Stromal cell of bone marrow (primary cell): ENCODE measurements around the gene IL16.
"Not testable (repeated sequence)": the region's sequence is repeated elsewhere in the genome, so short reads cannot be mapped to it uniquely, and the experiment has no call there.

ENCODE experiments used
- DNase-seq: peaks from one replicate; pipeline ENCODE4 v3.0.0-alpha.2; 2012; ENCODE audit warnings: low read depth

The IL16 gene

DNA sequence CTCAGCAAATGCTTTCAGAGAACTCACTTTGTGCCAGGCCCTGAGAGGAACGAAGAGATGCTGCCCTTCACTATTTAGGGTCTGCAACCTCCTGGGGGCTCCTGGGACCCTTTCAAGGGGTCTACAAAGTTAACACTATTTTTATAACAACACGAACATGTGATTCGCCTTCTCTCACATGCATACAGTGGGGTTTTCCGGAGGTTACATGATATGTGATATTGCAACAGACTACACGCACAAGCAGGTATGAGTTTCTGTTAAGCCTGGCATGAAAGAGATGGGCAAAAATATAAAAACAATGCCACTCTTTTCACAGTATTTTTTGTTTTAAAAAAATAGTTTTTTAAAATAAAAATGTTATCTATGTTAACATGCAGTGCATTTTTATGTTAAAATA is 117.0 kb downstream of the IL16 start:
- DNase-seq, result no peak

- no peak for DNase-seq
Observed at GRCh38 chr15:81314378-81314777, 117.7 kb downstream of the IL16 start.

- DNase-seq, result no peak
Observed at GRCh38 chr15:81315452-81316175, 118.9 kb downstream of the IL16 start.

- no peak for DNase-seq
Observed at GRCh38 chr15:81316267-81316666, 119.6 kb downstream of the IL16 start.

DNA sequence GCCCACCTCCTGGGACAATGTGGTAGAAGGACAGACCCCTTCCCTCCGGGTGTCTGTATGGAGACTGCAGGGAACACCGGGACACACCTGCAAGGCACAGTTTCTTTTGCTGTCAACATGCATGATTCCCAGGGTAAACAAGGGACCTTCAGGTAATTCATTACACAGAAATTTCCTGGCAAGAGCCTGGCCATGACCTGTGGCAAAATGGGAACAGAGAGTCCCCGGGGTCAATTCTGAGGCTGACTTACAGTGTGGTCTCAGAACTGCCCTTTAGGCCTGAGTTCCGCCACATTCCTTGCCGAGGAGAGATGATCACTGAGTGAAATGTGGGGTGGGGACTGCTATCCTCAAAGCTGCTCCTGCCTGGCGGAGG is 121.0 kb downstream of the IL16 start:
- DNase-seq, result no peak

DNA sequence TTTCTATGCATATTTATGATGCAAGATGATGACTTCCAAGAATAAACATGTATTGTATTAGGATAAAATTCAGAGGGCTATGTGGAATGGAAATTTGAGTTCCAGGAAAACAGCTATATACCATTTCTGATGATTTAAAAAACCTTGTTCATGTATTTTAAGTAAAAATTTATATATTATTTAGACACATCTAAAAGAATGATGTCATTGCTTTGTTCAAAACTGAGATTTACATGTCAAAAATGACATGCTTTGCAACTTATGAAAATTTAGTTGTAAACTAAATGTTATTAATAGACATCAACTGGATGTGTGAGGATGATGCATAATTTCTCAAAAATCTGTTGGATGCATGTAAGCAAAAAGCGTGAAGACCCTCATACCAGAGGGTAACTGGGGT is 125.0 kb downstream of the IL16 start:
- DNase-seq, result no peak

DNA sequence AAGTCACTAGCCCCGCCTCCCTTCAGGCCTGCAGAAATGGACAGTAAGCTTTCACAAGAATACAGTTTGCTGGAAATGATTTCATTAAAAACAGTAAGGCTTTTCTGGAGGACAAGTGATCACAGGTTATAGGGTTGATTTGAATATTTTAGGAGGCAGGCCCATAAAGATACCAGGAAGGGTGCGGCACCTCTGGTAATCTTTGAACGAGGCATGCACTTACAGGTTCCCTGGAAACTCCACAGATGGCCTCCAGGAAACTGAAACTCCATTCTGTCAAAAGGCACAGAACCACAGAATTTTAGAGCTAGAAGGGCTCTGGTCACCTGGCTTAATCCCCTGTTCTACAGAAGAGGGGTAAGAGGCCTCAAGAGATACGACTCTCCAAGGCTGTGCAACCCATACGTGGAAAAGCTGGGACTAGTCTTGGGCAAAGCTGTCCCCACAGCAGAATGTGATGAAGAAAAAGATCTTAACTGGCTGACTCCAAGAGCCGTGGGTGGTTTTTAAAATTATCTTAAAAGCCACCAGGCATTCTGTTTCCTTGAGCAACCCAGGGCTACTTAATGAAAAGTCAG is 126.1 kb downstream of the IL16 start:
- no peak for DNase-seq

DNA sequence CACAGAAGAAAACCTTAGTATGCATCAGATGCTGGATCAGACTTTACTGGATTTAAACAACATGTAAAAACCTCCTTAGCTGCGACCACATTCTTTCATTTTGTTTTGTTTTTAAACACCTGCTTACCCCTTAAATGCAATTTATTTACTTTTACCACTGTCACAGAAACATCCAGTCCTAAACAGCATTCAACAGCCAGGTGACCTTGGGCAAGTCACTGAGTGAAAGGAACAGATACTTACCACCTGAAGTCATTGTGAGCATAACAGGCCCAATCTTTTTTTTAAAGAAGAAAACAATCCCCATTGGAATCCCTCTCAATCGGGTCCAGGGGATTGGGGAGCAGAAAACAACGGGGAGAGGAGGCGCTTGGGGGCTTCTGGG is 126.9 kb downstream of the IL16 start:
- DNase-seq, result no peak

DNA sequence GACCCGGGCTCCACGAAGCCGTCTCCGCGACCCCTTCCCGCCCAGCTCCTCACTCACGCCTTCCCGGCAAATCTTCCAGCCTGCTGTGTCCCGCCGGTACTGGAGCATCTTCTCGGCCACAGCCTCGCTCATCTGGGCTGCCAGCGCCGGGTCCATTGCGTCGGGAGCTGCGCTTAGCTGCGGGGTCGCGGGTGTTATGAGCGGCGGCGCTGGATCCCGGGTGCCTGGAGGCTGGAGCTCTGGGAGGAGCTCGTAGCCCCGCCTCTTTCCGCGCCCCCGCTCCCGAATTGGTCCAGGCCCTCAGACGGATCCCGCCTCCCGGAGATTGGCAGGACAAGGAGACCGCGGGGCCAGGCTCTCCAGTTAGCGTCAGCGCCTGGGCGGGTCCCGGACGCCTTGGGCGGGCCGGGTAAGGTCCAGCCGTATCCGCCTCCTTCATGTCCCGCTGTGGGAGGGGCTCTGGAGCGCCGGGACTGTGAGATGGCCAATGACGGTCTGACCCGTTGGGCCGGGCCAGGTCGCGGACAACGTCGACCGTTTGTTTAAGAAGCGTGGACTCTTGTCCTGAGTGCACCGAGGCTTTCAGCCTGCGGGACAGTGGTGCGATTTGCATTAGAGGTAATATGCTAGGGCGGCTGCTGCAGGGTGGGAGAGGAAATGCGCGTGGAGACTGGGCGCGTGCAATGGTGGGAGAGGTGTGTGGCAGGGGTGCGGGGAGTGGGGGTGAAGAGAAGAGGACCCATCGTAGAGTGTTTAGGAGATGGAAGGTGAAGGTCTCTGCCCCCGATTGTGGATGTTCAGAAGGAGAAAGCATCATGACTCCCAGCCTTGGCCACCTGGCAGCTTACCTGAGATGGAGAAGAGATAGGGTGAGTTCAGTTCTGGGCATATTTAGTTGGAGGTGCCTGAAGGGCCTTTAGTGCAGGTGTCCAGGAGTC is 127.5 kb downstream of the IL16 start, which contains the start of gene STARD5:
STARD5 (minus strand) TSS at position 198 of the 938 bp plus-strand sequence; CDS start at position 156, 42 bp downstream.
- peak; percentile 96 for DNase-seq

DNA sequence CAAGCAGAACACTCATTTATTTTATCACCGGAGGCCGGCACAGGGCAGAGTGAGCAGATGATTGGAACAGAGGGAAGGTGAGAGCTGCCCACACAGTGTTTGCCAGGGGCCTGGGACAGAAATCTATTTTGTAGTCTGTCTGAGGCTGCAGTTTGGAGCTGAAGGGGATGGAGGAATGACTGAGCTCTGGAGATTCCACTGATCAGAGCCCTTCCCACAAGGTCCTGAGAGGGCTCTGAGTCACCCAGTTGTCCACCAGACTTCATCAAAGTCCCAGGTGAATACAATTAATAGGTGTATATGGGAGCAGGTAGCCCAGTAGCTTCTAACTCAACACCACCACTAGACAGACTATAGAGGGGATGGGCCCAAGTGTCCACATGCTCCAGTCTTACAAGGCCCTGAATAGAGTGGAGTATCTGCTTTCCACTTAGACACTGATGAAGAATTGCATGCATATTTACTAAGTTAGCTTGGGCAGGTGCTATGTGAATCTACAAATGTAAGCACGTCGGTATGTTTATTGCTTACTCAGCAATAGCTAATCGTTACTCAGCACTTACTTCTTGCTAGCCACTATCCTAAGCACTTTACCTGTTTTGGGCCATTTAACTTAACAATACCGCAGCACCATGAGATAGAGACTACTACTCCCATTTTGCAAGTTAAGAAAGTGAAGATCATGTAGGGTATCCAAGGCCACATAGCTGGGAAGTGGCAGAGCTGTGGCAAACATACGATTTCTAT is 130.0 kb downstream of the IL16 start:
- no peak for DNase-seq

- DNase-seq, result peak; percentile 85
Observed at GRCh38 chr15:81327516-81327915, 130.8 kb downstream of the IL16 start.

DNA sequence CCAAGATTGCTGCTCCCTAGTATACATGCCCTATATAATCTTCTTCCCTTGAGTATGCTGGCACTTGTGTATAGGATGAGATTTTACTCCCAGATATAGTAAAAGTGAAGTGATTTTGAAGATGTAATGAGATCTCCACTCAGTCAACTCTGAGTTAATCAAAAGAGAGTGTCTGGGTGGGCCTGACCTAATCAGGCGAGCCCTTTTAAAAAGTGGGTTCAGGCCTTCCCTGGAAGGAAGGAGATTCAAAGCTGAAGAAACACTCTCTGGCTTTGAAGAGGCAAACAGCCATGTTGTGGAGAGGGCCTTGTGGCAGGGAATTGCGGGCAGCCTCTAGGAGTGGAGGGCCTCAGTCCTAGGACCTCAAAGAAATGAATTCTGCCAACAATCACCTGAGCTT is 132.8 kb downstream of the IL16 start:
- DNase-seq, result no peak

GRCh38 chr15:81330366-81331090 is 133.8 kb downstream of the IL16 start:
- no peak for DNase-seq

- not testable (repeated sequence) for DNase-seq
Observed at GRCh38 chr15:81331141-81331540, 134.5 kb downstream of the IL16 start.

DNA sequence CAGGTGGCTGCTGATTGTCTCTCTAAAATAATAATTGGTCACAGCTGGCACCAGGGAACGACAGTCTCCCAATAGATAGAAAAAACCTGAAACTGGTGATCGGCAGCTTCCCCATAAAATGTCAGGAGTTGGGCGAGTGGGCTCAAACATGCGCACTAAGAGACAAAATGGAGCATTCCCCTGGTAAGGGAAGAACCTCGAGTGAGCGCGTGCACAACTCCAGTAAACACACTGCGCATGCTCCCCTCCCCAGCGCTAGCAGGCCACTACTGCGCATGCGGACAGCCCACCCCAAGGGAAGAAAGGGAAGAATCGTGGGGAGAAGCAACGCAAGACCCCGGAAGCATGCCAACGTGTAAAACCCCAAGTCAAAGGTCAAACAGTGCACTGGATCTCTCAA is 134.9 kb downstream of the IL16 start:
- DNase-seq, result no peak

DNA sequence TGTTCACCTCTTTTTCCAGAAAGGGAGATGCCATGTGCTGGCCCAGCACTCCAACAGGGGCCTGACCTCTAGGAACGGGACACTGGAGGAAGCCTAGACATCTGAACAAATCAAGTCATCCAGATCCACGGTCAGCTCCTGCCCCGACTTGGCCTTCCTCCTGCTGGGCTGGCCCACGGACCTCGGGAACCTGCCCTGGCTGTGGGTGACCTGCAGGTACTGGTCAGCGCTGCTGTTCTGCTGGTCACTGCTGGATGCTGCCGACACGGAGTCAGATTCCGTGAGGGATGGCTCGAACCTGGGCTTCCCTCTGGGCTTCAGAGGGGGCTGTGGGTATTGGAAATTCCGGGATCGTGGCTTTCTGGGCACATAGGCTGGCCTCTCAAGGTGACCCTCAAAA is 135.6 kb downstream of the IL16 start:
- no peak for DNase-seq

- DNase-seq, result no peak
Observed at GRCh38 chr15:81333363-81333762, 136.7 kb downstream of the IL16 start.

DNA sequence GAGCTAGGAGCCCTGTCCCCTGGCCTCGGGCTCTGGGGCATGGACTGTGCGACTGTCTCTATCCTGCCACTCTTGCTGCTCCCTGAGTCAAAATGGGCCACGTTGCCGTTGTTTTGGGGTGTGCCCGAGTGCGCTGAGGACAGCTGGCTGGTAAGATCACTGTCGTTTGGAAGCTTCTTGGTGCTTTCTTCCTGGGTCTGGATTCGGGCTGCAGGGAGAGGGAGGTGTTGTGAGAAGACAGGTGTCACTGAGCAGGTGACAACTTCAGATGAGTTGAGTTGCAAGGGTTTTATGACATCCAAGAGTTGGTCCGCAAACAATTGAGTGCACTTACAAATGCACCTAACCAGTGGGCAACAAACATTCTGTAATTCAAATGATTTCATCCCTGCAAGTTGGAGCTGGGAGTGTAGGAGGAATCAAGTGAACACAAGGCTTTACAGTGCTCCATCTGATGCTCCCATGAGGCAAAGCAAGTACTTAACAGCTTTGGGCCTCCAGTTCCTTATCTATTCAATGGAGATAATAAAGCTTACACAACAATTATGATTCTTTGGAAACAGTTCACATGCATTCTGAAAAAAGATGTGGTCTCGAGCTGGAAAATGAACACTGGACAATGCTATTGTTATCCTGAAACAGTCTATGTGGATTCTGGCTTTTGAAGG is 138.2 kb downstream of the IL16 start:
- DNase-seq, result no peak

DNA sequence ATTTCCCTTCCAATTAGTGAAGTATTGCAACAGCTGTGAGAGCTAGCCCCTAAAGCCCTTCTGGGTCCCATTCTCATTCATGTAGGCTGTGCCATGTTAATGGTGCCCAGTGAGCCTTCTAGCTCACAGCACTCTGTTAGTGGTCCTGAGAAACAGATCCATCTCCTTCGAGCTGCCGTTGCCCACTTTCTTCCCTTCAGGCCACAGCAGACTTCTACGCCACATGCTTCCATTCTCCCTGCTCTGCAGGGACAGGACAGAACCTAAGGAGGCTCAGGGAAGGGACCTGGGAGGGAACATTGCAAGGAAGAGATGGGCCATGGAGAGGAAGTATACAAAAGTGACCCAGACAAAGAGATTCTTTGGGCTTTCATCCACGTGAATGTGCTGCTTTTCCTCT is 139.0 kb downstream of the IL16 start:
- no peak for DNase-seq

DNA sequence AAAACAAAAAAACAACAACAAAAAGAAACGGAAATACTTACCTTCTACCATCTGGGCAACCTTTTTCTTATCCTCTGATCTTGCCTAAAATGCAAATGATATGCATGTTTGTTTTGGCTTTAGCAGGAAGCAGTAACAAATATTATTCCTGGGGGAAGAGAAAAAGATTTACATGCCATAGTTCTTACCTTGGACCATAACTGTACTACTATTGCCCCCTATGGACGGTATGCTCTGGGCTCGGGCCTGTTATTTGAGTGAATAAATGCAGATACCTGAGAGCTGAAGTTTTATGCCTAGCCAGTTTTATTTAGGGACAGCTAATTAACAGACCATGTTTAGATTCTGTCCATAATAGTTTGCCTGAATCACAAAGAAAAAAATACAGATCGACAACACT is 139.9 kb downstream of the IL16 start:
- DNase-seq, result no peak

- DNase-seq, result no peak
Observed at GRCh38 chr15:81337241-81337640, 140.6 kb downstream of the IL16 start.
